Motor neuron (in vitro differentiated cells): Measurements from ENCODE around the gene MTMR10. TPM values are rescaled to one million over a fixed set of nuclear protein-coding genes. Genes with fewer than 3 reads are reported as not detected.

Experiments used
- ATAC-seq, 8 experiments: fragments of 200-7000 bp; cut with Tn5 transposase; replicated peaks in 6 of 8; 2 replicates each; pipeline ENCODE4 v1.8.0; 2021; ENCODE audit warnings: mild to moderate bottlenecking in 8 of 8, moderate library complexity in 8 of 8
- H3K27ac ChIP-seq, 2 donors: fragments of 250-450 bp; sonication (Bioruptor Pico); 2 replicates each; pipeline ENCODE4 v1.9.0; 2021; ENCODE audit warnings: antibody characterized with exemption in 2 of 2, mild to moderate bottlenecking in 2 of 2, moderate library complexity in 1 of 2
- H3K4me1 ChIP-seq, 2 donors: fragments of 250-450 bp; sonication (Bioruptor Pico); replicated peaks in 1 of 2; 2 replicates each; pipeline ENCODE4 v1.6.1; 2021; ENCODE audit warnings: antibody characterized with exemption in 2 of 2, mild to moderate bottlenecking in 2 of 2, moderate library complexity in 1 of 2
- H3K4me3 ChIP-seq, 5 donors: fragments of 250-450 bp; sonication (Bioruptor Pico); 2 replicates each; pipeline ENCODE4 v1.9.0; 2021; ENCODE audit warnings: antibody characterized with exemption in 5 of 5, mild to moderate bottlenecking in 5 of 5, moderate library complexity in 4 of 5
- WGBS, 10 experiments: fragments of 450-650 bp; shearing (Covaris generic); methylation state at CpG; one replicate each; pipeline ENCODE4 v1.0.0; 2022; 5-methylcytosine and 5-hydroxymethylcytosine counted together
- in situ Hi-C, 9 experiments: fragments of 400-800 bp; cut with MboI; loops; one replicate each; pipeline ENCODE4 v1.15.0; 2021; ENCODE audit warnings: low sequenced_read_pairs in 9 of 9, low pct_unique_long_range_greater_than_20kb in 2 of 9; ENCODE audit not compliant: unreplicated experiment in 9 of 9
- total RNA-seq, 8 experiments: library from RNA; unstranded; fragments of 300-600 nt; gene quantifications; 2 replicates each; pipeline versions ENCODE4 v1.2.3 to v1.2.4, GENCODE V29; 2022

The MTMR10 gene
- total RNA-seq, 8 experiments from 2014 or later = 6.5 to 68.7 (median 14.7) TPM

GRCh38 chr15:30921781-30922479, 69.5 kb downstream of the MTMR10 start:
- 3 to 98% (median 44%) methylated on average over 2 to 6 of the region's 9 CpGs; no CpG with 5 or more reads in 2 of the 10 experiments for WGBS, 10 experiments
- in situ Hi-C loops = no loop called here
- peak overlapping the region; percentile 85 to 88 for H3K27ac ChIP-seq
- ATAC-seq = peak in 5 of 8 experiments; percentile 57 to 66 (median 60)
- peaks cover 29 to 36% of the 10 kb centered on the region in 2 donors for H3K4me1 ChIP-seq
- H3K4me3 ChIP-seq = no peak overlapping the region

DNA sequence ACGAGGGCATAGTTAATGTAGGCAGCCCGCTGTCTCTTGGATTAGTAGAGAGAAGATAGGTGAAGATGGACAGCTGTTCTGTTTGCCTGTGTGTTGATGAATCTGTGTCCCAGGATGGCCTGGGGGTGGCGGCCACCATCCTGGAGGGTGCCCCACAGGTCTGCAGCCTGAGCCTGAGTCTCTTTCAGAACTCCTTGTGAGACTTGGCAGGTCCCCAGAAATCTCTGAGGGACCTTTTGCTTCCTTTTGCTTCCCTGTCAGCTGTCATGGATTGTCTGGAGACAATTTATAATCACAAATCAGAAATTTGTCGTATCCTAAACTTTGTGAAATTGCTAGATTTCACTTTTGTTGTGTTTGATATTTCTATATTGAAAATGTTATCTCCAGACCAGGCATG, 70.3 kb downstream of the MTMR10 start:
- Histone ChIP-seq H3K4me3 (no peak overlapping the region), H3K27ac (peak overlapping the region; percentile 78 to 82), H3K4me1 (peaks cover 29 to 36% of the 10 kb centered on the region in 2 donors)
- no peak for ATAC-seq
- in situ Hi-C loops = no loop called here
- 40 to 100% (median 85%) methylated on average over 1 to 4 of the region's 4 CpGs; no CpG with 5 or more reads in 3 of the 10 experiments for WGBS, 10 experiments

DNA sequence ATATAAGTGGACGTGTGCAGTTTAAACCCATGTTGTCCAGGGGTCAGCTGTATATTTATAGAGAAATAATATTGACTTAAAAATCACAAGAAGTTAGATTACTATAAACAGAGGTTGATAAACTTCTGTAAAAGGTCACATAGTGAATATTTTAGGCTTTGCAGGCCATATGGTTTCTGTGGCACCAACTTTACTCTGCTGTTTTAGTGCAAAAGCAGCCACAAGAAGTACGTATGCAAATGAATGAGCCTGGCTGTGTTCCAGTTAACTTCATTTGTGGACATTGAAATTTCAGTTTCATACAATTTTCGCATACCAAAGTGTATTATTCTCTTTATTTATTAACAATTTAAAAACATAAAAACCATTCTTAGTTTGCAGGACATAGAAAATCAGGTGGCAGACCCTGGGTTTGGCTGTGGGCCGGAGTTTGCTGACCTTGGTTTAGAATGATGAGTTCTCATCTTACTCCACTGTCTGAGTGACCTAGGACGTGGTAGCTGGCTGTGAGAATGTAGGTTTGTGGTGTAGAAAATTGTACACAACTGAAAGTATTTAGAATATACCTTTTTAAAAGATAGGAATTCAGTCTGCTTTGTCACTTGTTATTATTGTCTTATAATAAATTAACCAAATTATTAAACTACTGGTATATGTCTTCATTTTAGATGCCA, 71.4 kb downstream of the MTMR10 start:
- Histone ChIP-seq H3K4me3 (no peak overlapping the region), H3K27ac (no peak overlapping the region), H3K4me1 (peaks cover 29 to 36% of the 10 kb centered on the region in 2 donors)
- ATAC-seq = no peak
- WGBS, 10 experiments = 80 to 100% (median 96%) methylated on average over 1 to 5 of the region's 5 CpGs
- in situ Hi-C loops = no loop called here

DNA sequence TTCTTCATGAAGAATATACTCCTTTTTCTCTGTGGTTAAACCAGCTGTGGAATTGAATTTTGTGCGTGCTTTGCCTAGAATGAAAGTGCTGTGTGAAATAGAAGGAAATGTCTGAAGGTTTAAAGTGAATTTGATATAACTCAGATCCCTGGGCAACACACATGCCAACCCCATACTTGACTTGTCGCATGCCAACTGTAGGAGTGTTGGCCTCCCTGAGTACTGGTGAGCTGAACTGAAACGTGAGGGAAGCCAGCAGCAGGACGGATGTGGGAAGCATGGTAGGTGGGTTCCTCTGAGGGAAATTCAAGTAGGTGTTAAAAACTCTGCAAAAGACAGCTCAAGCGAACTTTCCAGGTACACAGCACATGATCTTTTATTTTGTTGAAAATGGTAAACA, 73.1 kb downstream of the MTMR10 start:
- Histone ChIP-seq H3K27ac (no peak overlapping the region), H3K4me1 (peaks cover 24 to 29% of the 10 kb centered on the region in 2 donors), H3K4me3 (no peak overlapping the region)
- in situ Hi-C loops = no loop called here
- no peak for ATAC-seq
- 92 to 100% (median 100%) methylated on average over 1 to 5 of the region's 5 CpGs for WGBS, 10 experiments

- in situ Hi-C loops = no loop called here
- Histone ChIP-seq H3K27ac (no peak overlapping the region), H3K4me1 (peaks cover 17 to 22% of the 10 kb centered on the region in 2 donors), H3K4me3 (no peak overlapping the region)
- WGBS, 10 experiments = 75 to 100% (median 100%) methylated on average over 1 of the region's 1 CpG; no CpG with 5 or more reads in 1 of the 10 experiments
- ATAC-seq = no peak
These were observed 73.8 kb downstream of the MTMR10 start for GRCh38 chr15:30917675-30918074.

- WGBS, 10 experiments = 48 to 85% (median 75%) methylated on average over 2 to 5 of the region's 6 CpGs; no CpG with 5 or more reads in 5 of the 10 experiments
- no peak for ATAC-seq
- in situ Hi-C loops = no loop called here
- no peak overlapping the region for H3K27ac ChIP-seq
- peaks cover 12 to 15% of the 10 kb centered on the region in 2 donors for H3K4me1 ChIP-seq
- no peak overlapping the region for H3K4me3 ChIP-seq
These were observed 74.4 kb downstream of the MTMR10 start for GRCh38 chr15:30917013-30917412.

DNA sequence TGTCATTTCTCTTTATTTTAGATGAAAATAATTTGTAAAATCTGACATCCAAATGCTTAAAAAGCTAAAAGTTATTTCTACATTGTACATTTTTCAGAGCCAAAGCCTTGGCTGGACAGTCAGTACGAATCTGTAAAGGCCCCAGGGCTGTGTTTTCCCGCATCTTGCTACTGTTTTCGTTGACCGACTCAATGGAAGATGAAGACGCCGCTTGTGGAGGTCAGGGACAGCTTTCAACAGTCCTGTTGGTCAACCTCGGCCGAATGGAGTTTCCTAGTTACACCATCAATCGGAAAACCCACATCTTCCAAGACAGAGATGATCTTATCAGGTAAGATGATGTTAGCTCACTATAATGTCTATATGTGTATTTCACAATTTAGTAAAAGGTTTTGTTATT, 77.7 kb downstream of the MTMR10 start:
- ATAC-seq = no peak
- no peak overlapping the region for H3K4me3 ChIP-seq
- no peaks in the 10 kb centered on the region for H3K4me1 ChIP-seq
- WGBS, 10 experiments = 80 to 100% (median 98%) methylated on average over 1 to 8 of the region's 9 CpGs; no CpG with 5 or more reads in 3 of the 10 experiments
- no peak overlapping the region for H3K27ac ChIP-seq
- in situ Hi-C loops = no loop called here

DNA sequence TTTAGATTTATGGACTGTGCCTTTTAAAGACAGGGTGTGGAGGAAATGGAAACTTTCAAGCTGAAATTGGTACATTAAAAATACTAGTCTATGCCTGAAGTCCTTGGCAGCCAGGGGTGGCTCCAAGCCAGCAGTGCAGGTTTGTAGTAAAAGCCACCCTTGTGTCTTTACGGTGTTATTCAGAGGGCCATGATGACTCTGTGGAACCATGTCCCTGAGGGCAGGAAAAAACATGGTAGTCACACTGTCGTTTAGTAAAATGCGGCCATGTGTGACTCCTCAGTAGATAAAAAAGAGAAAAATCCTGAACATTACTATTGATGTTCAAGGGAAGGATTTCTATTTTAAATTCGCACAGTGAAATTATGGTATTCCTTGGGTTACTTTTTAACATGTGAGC, 85.1 kb downstream of the MTMR10 start:
- WGBS, 10 experiments = 63 to 100% (median 79%) methylated on average over 1 to 4 of the region's 4 CpGs; no CpG with 5 or more reads in 1 of the 10 experiments
- in situ Hi-C loops = no loop called here
- no peak for ATAC-seq

DNA sequence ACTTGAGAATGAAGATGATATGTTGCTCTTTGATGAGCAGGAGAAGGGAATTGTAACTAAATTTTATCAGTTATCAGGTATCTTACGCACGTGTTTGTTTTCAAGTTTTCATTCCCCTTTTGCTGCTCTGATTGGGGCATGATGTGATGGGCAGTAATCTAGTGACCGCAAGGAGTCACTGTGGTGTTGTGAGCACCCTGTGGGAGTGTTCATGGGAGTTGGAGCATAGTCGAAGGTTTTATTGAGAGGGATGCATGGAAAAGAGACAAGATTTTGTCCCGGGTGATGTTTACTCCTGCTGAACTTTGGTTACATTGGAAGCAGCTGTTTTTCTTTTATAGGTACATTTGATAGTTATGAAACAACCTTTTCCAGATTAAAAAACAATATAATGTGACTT, 85.6 kb downstream of the MTMR10 start:
- Histone ChIP-seq H3K4me1 (peaks cover 10 to 19% of the 10 kb centered on the region in 2 donors), H3K27ac (no peak overlapping the region), H3K4me3 (no peak overlapping the region)
- WGBS, 10 experiments = 60 to 96% (median 86%) methylated on average over 1 to 5 of the region's 5 CpGs; no CpG with 5 or more reads in 1 of the 10 experiments
- ATAC-seq = no peak
- in situ Hi-C loops = no loop called here

More for the DNA sequence above, 85.1 kb downstream of the MTMR10 start:
- H3K4me3 ChIP-seq = no peak overlapping the region
- no peak overlapping the region for H3K27ac ChIP-seq
- H3K4me1 ChIP-seq = peaks cover 10 to 19% of the 10 kb centered on the region in 2 donors

GRCh38 chr15:30904812-30905211, 86.6 kb downstream of the MTMR10 start:
- Histone ChIP-seq H3K27ac (no peak overlapping the region), H3K4me3 (peak overlapping the region; percentile 60 to 89 (median 69)), H3K4me1 (peaks cover 10 to 19% of the 10 kb centered on the region in 2 donors)
- no peak for ATAC-seq
- WGBS, 10 experiments = 89 to 100% (median 94%) methylated on average over 2 to 5 of the region's 5 CpGs
- in situ Hi-C loops = no loop called here

- Histone ChIP-seq H3K27ac (peak within 1 kb of the TSS; percentile 66 to 83), H3K4me1 (peaks cover 10 to 19% of the 10 kb centered on the region in 2 donors), H3K4me3 (peak within 1 kb of the TSS; percentile 60 to 89 (median 69))
- peak; percentile 94 to 97 (median 96) for ATAC-seq
- WGBS, 10 experiments = 0 to 8% (median 2%) methylated on average over 1 to 15 of the region's 65 CpGs; no CpG with 5 or more reads in 2 of the 10 experiments
- in situ Hi-C loops = no loop called here
These were observed 87.8 kb downstream of the MTMR10 start, which contains the start of gene FAN1 for GRCh38 chr15:30903497-30904187. Gene FAN1, plus strand, starts transcription at chr15:30903915. Its CDS starts 749 bp downstream, at chr15:30904664.

GRCh38 chr15:30901889-30902288, 89.5 kb downstream of the MTMR10 start:
- Histone ChIP-seq H3K4me3 (no peak overlapping the region), H3K27ac (no peak overlapping the region), H3K4me1 (peaks cover 10 to 19% of the 10 kb centered on the region in 2 donors)
- in situ Hi-C loops = no loop called here
- WGBS, 10 experiments = 33 to 100% (median 100%) methylated on average over 1 of the region's 1 CpG; no CpG with 5 or more reads in 5 of the 10 experiments
- no peak for ATAC-seq

DNA sequence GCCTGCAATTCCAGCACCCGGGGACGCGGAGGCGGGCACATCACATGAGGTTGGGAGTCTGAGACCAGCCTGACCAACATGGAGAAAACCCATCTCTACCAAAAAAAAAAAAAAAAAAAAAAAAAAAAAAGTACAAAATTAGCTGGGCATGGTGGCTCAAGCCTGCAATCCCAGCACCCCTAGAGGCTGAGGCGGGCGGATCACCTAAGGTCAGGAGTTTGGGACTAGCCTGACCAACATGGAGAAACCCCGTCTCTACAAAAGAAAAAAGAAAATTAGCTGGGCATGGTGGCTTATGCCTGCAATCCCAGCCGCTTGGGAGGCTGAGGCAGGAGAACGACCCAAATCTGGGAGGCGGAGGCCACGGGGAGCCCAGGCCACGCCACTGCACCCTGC, 95.2 kb downstream of the MTMR10 start:
- in situ Hi-C loops = no loop called here
- Histone ChIP-seq H3K4me3 (no peak overlapping the region), H3K27ac (no peak overlapping the region), H3K4me1 (peaks cover 12 to 17% of the 10 kb centered on the region in 2 donors)
- WGBS, 10 experiments = 78 to 100% (median 87%) methylated on average over 1 to 6 of the region's 12 CpGs; no CpG with 5 or more reads in 2 of the 10 experiments
- ATAC-seq = no peak
